Endothelial cell of umbilical vein (primary cell): Measurements from ENCODE around the gene GLIS2. TPM values are rescaled to one million over a fixed set of nuclear protein-coding genes. Genes with fewer than 3 reads are reported as not detected.

Source experiments
- BruUV-seq: library from RNA; stranded (reverse); fragments of 400-500 nt; replicated peaks from 2 replicates; lab custom pipeline; 2021; lab: Mats Ljungman, UMichigan
- CTCF ChIA-PET: fragments of 300-600, 350-600 bp; sonication (Branson Sonifier 250); formaldehyde crosslinking; loops from one replicate; lab custom pipeline; 2021; ENCODE audit warnings: antibody characterized with exemption, inconsistent platforms; lab: Charles Lee
- POLR2A ChIA-PET: fragments of 300-600, 350-600 bp; sonication (Branson Sonifier 250); formaldehyde crosslinking; loops from one replicate; lab custom pipeline; 2021; ENCODE audit warnings: antibody characterized with exemption, inconsistent platforms; lab: Charles Lee
- DNase-seq: peaks from one replicate; pipeline ENCODE4 v3.0.0-alpha.2; 2011; ENCODE audit warnings: low read depth, low spot score
- FAIRE-seq: peaks from 2 replicates; lab custom pipeline; 2011; peaks lifted over from hg19 to GRCh38; lab: Jason Lieb, UNC
- H2AFZ ChIP-seq: 2 replicates; pipeline ENCODE4 v1.6.0; 2012; ENCODE audit warnings: low read depth, low read length, control low read depth, inconsistent platforms
- H3K27ac ChIP-seq: 2 replicates; pipeline ENCODE4 v1.5.1; 2011; ENCODE audit warnings: low read depth, mild to moderate bottlenecking, control low read depth, low read length, moderate library complexity; ENCODE audit not compliant: insufficient read depth
- H3K27me3 ChIP-seq, 2 experiments: 2 replicates each; pipeline versions ENCODE4 v1.6.0 to v1.6.1; 2011; ENCODE audit warnings: low read length in 2 of 2, mixed read lengths in 1 of 2; ENCODE audit not compliant: control insufficient read depth in 2 of 2, insufficient read depth in 2 of 2
- H3K36me3 ChIP-seq, 2 experiments: 2 replicates in 1 of 2; 3 replicates in 1 of 2; pipeline ENCODE4 v1.5.1; 2011; ENCODE audit warnings: low read length in 2 of 2, mild to moderate bottlenecking in 1 of 2, moderate library complexity in 1 of 2; ENCODE audit not compliant: control insufficient read depth in 2 of 2, insufficient read depth in 2 of 2; ENCODE audit errors: extremely low read depth in 1 of 2
- H3K4me1 ChIP-seq: 3 replicates; pipeline ENCODE4 v1.5.1; 2011; ENCODE audit warnings: mild to moderate bottlenecking, low read length; ENCODE audit not compliant: control insufficient read depth, insufficient read depth; ENCODE audit errors: extremely low read depth
- H3K4me2 ChIP-seq: 2 replicates; pipeline ENCODE4 v1.6.1; 2011; ENCODE audit warnings: low read length, control low read depth, mixed read lengths; ENCODE audit not compliant: insufficient read depth
- H3K4me3 ChIP-seq, 3 experiments: fragments of 200-600 bp in 1 of 3; sonication (generic), shearing (Covaris generic) in 1 of 3; replicated peaks in 1 of 3; 2 replicates each; pipeline ENCODE4 v1.5.1; 2011 to 2016; ENCODE audit warnings: control low read depth in 3 of 3, low read length in 3 of 3, mild to moderate bottlenecking in 2 of 3, inconsistent platforms in 1 of 3, low read depth in 1 of 3, moderate library complexity in 1 of 3; ENCODE audit not compliant: insufficient read depth in 1 of 3
- H3K79me2 ChIP-seq: 2 replicates; pipeline ENCODE4 v1.6.0; 2012; ENCODE audit warnings: low read length, inconsistent platforms; ENCODE audit not compliant: control insufficient read depth, insufficient read depth
- H3K9ac ChIP-seq: replicated peaks from 2 replicates; pipeline ENCODE3; 2011; ENCODE audit warnings: low read length, control low read depth; ENCODE audit not compliant: insufficient read depth; ENCODE audit errors: extremely low read depth
- H3K9me1 ChIP-seq: replicated peaks from 3 replicates; pipeline ENCODE4 v1.6.0; 2011; ENCODE audit warnings: mild to moderate bottlenecking, low read length; ENCODE audit not compliant: control insufficient read depth, insufficient read depth; ENCODE audit errors: extremely low read depth
- H3K9me3 ChIP-seq: replicated peaks from 2 replicates; pipeline ENCODE4 v1.5.1; 2012; ENCODE audit warnings: low read length, inconsistent platforms; ENCODE audit not compliant: control insufficient read depth, insufficient read depth
- H4K20me1 ChIP-seq: replicated peaks from 2 replicates; pipeline ENCODE3; 2011; ENCODE audit warnings: mild to moderate bottlenecking, low read length; ENCODE audit not compliant: control insufficient read depth, insufficient read depth; ENCODE audit errors: extremely low read depth
- CTCF ChIP-seq, 2 donors: IDR thresholded peaks; 1 replicate in 1 of 2; 2 replicates in 1 of 2; pipeline ENCODE4 v1.5.1; 2011; ENCODE audit warnings: low read length in 2 of 2, mild to moderate bottlenecking in 2 of 2, moderate library complexity in 2 of 2, control low read depth in 1 of 2, inconsistent platforms in 1 of 2, low read depth in 1 of 2; ENCODE audit not compliant: insufficient read depth in 1 of 2; ENCODE audit errors: extremely low read depth in 1 of 2
- EZH2 ChIP-seq: IDR thresholded peaks from 2 replicates; pipeline ENCODE4 v1.6.1; 2012; ENCODE audit warnings: borderline replicate concordance, low read depth, mild to moderate bottlenecking, moderate library complexity, low read length, inconsistent platforms; ENCODE audit not compliant: severe bottlenecking
- FOS ChIP-seq: IDR thresholded peaks from 2 replicates; pipeline ENCODE4 v1.6.1; 2011; ENCODE audit warnings: mild to moderate bottlenecking, low read length, moderate library complexity, borderline replicate concordance; ENCODE audit not compliant: insufficient read depth
- GATA2 ChIP-seq: IDR thresholded peaks from 2 replicates; pipeline ENCODE4 v1.7.0; 2011; ENCODE audit warnings: low read depth, mild to moderate bottlenecking, moderate library complexity, mixed read lengths, low read length; ENCODE audit not compliant: insufficient read length, insufficient read depth
- JUN ChIP-seq: IDR thresholded peaks from 2 replicates; pipeline ENCODE4 v1.6.1; 2011; ENCODE audit warnings: borderline replicate concordance, low read depth; ENCODE audit not compliant: insufficient read length, insufficient read depth
- MAX ChIP-seq: IDR thresholded peaks from 2 replicates; pipeline ENCODE4 v1.6.1; 2011; ENCODE audit not compliant: insufficient read depth, insufficient read length
- MYC ChIP-seq: IDR thresholded peaks from one replicate; pipeline ENCODE4 v1.6.1; 2011; ENCODE audit warnings: mild to moderate bottlenecking, low read depth, low read length
- POLR2A ChIP-seq: IDR thresholded peaks from 2 replicates; pipeline ENCODE4 v1.6.1; 2012; ENCODE audit warnings: low read depth, mild to moderate bottlenecking, control low read depth, low read length
- POLR2AphosphoS5 ChIP-seq: IDR thresholded peaks from 2 replicates; pipeline ENCODE4 v1.6.1; 2012; ENCODE audit warnings: low read depth, mild to moderate bottlenecking, control low read depth, low read length, moderate library complexity; ENCODE audit not compliant: insufficient read depth
- dilution Hi-C: fragments of 300-500 bp; cut with MboI; formaldehyde crosslinking; loops from one replicate; pipeline ENCODE4 v1.15.0; 2019; ENCODE audit warnings: low sequenced_read_pairs; ENCODE audit not compliant: extremely low pct_ligation_motif_present
- intact Hi-C: fragments of 100-400 bp; cut with micrococcal nuclease; formaldehyde crosslinking; loops from one replicate; pipeline ENCODE4 v1.10.0; 2022
- polyA plus RNA-seq, 4 experiments: library from polyadenylated mRNA; depleted of rRNA in 3 of 4; stranded (reverse) in 3 of 4; unstranded in 1 of 4; fragments of >200 nt; gene quantifications; 2 replicates each; pipeline versions ENCODE4 v1.2.1 to v1.2.3, GENCODE V29; 2011 to 2012; ENCODE audit warnings: missing spikeins in 1 of 4
- total RNA-seq: library from RNA; stranded (reverse); gene quantifications from 2 replicates; pipeline ENCODE4 v1.2.3, GENCODE V29; 2021

Gene GLIS2
- total and polyA plus RNA-seq, 2 donors (not counting 3 experiments of a cell fraction or from before 2014, with no cell fraction given) = 4.6 to 10.1 TPM

GRCh38 chr16:4332623-4333307, 16.9 kb downstream of the GLIS2 start:
- ChIA-PET CTCF (interaction anchor here (2.1 to 8.9 kb wide), 8 partner anchors 9 to 132 kb away, joined by 8 to 198 read pairs (median 18); no protein-coding TSS in a partner anchor), POLR2A (no interaction called here)
- H3K9ac ChIP-seq = no peak overlapping the region
- no peak for DNase-seq
- H3K4me2 ChIP-seq = no peak overlapping the region
- H3K4me3 ChIP-seq = no peak overlapping the region
- peaks cover 0 to 19% of the 10 kb centered on the region in 2 experiments for H3K36me3 ChIP-seq
- TF ChIP-seq FOS = no peak
- TF ChIP-seq CTCF (IDR thresholded peaks at IDR 0.05; ENCODE audit: extremely low read depth in 1 of 2, insufficient read depth in 1 of 2, low read depth in 1 of 2, low read length in 2 of 2) = no peak
- no peak for TF ChIP-seq JUN
- no peak for TF ChIP-seq MAX
- TF ChIP-seq POLR2AphosphoS5 = no peak
- no peak for TF ChIP-seq MYC
- no peak for TF ChIP-seq POLR2A
- TF ChIP-seq EZH2 = no peak
- TF ChIP-seq GATA2 = no peak
- no peaks in the 10 kb centered on the region for H3K27me3 ChIP-seq
- H3K9me1 ChIP-seq = no peaks in the 10 kb centered on the region
- no peaks in the 10 kb centered on the region for H3K9me3 ChIP-seq
- no peaks in the 10 kb centered on the region for H4K20me1 ChIP-seq
- peaks cover 11% of the 10 kb centered on the region for H3K79me2 ChIP-seq
- dilution Hi-C loops = no loop called here
- FAIRE-seq = no peak
- no peak overlapping the region for H3K27ac ChIP-seq
- no TSS peak for BruUV-seq
- intact Hi-C loops = no loop called here
- H2AFZ ChIP-seq = no peak overlapping the region
- H3K4me1 ChIP-seq = peaks cover 19% of the 10 kb centered on the region
